GM19395 (cell line): ENCODE measurements around the gene FAM81A.

Experiments
- ATAC-seq: cut with Tn5 transposase; IDR thresholded peaks from one replicate; pipeline ENCODE4 v1.9.1; 2021; ENCODE audit warnings: mild to moderate bottlenecking, moderate library complexity; ENCODE audit not compliant: unreplicated experiment

The FAM81A gene

DNA sequence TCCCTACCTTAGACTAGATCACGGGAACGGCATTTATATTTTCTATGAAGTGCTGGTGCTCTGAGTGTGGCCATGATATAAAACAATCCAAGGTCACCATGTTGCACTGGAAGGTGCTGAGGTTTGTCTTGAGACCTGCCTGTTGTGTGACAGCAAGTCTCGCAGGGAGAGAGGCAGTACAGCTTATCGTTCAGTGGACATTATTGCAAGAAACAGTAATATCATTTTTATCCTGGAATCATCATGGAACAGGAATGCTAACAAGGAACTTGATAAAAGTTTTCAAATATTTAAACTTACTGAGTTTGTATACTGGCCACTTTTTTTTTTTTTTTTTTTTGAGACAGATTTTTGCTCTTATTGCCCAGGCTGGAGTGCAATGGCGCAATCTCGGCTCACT lies 133.6 kb downstream of the FAM81A start:
- ATAC-seq: no peak
